Mucosa of gallbladder (tissue), 1 donor: ENCODE measurements around the gene SLCO2A1. TPM values are rescaled to one million over a fixed set of nuclear protein-coding genes. Genes with fewer than 3 reads are reported as not detected.

Experiments
- DNase-seq: peaks from one replicate; pipeline ENCODE4 v3.0.0-alpha.2; 2020; ENCODE audit warnings: low spot score
- total RNA-seq: library from RNA; stranded (reverse); gene quantifications from one replicate; pipeline ENCODE4 v1.2.1, GENCODE V29; 2021
- donor health status: DM: no; HTN: no; CAD: no.

Gene SLCO2A1
- total RNA-seq, 1 donor from 2014 or later, result 48.1 TPM

DNA sequence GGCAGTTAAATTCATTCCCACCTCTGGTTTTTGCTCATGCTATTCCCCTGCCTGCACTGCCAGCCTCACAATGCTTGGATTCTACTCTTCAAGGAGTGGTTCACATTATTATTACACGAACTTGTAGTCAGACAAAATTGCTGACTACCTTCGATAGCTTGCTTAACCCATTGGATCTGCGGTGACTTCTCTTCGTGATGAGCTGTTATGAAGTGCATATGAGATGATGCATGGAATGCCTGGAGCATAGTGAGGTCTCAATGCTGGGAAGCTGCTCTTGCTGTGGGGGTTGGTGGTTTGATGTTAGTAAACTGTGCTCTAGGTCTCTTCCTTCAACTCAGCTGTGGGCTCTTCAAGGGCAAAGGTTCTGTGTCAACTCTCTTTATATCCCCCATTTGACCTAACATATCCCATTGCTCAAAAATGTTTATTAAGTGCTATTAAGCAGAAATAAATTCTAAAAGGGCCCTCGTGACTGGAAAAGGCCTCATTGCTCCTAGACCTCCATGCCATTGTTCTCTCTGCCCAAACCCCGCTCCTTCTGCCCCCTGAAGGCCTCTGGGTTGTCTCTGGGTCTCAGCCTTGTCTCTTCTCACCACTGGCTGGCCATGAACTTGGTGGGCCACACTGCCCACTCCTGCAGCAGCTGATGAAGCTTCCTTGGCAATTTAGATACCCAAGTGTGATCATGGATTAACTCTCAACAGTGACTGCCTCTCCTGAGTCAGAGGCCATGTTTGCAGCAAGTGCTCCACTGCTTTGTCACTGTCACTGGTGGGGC is 4.5 kb upstream of the SLCO2A1 start:
- DNase-seq, result no peak

DNA sequence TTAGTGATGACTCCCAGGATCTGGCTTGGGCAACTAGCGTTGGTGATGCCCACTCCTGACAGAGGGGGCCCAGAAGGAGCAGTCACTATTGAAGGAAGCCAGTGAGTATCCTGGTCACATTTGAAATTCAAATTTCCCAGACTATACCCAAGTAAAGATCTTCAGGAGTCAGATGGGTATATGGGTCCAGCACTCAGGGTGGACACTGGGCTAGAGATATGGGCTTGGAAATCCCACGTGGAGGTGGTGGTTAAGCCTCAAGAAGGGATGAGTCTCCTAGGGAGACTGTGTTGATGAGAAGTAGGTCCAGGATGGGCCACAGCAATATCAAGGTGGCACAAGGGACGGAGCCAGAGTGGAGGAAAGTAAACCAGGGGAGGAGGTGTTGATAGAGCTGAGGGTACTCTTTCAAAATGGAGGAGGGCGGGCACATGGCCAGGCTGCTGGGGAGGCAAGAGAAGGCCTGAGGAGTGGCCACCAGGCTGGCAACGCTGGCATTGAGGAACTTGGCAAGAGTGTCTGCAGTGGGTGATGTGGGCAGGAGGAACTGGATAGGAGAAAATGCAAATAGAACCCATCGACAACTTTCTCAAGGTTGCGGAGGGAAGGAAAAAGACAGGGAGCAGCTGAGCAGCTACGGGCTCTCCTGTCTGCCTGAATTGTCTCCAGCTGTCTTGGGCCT is 3.7 kb upstream of the SLCO2A1 start:
- DNase-seq, result no peak

DNA sequence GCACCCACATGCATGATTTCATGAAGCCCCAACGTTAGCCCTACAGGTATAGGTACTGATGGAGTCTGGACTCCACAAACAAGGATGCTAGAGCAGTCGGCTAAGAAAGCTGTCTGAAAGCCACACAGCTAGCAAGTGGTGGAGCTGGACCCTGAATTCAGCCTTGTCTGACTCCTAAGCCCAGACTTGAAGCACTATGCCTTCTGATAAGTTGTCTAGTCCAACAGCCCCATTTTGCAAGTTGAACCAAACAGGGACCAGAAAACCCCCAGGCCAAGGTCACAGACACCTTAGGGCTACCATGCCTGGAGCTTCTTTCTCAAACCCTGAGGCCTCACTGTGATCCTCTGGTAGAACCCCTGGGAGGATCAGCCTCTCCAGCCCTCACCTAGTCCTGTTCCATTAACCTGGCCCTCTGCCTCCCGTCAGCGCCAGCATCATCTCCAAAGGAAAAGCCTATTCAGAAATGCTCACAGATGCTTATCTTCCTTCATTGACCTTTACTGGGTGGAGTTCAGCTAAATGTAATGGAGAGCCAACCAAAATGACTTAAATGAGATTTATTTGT is 1.7 kb upstream of the SLCO2A1 start:
- no peak for DNase-seq

DNA sequence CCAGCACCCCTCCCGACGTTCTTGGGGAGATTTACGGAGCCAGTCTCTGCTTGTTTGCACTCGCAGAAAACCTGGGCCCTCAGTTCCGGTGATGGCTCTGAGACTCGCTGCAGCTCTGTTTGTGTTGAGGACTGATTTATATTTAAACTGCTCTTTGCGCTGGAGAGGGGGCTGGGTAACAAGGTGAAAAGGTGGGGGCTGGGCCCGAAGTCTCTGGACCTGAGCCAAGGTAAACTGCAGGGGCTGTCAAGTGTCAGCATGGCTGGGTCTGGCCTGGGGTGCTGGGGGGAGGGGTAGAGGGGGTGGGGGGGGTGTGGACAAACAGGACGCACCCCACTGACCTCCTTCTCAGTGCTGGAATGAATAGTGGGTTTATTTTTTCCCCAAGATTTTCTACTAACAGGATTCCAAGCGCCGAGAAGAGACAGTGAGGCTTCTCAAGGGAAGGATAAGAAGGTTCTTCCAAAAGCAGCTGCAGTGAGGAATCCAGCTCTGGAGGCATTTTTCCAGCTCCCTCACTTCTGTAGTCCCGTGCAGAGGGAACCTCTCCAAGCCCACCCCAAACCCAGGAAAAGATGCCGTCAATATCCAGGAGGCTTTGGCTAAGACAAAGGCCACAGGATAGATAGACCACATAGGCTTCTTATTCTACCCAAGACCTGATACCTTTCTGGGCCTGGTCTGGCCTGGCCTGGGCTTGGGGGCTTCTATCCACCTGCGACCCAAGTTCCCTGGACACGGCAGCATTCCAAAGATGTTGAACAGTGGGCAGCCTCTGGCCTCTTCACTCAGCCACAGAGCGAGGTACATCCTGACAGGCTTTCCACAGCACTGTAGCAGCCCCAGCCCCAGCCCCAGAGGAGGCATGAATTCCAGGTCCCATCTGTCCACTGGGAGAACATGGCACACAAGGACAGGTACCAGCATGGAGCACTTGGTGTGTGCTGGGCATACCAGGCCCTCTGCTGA is 938 bp upstream of the SLCO2A1 start:
- no peak for DNase-seq

DNA sequence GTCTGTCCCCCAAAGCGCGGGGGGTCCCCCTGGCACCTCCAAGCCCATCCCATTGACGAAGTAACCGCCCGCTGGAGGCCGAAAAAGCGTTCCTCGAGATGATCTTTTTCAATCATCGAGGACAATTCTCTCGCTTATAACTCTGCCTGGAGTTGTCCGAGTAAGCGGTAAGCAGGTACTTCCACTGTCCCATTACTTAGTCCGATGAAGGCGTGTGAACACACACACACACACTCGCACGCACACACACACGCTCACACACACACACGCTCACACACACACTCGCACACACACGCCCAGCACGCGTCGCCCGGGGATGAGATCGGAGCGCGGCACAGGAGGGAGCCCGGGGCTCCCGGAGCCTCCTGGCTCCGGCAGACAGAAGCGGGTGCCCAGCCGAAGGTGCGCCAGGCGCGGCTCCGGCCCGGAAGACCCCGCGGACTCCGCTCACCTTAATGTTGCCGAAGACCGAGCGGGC is 430 bp downstream of the SLCO2A1 start:
- DNase-seq, result no peak

DNA sequence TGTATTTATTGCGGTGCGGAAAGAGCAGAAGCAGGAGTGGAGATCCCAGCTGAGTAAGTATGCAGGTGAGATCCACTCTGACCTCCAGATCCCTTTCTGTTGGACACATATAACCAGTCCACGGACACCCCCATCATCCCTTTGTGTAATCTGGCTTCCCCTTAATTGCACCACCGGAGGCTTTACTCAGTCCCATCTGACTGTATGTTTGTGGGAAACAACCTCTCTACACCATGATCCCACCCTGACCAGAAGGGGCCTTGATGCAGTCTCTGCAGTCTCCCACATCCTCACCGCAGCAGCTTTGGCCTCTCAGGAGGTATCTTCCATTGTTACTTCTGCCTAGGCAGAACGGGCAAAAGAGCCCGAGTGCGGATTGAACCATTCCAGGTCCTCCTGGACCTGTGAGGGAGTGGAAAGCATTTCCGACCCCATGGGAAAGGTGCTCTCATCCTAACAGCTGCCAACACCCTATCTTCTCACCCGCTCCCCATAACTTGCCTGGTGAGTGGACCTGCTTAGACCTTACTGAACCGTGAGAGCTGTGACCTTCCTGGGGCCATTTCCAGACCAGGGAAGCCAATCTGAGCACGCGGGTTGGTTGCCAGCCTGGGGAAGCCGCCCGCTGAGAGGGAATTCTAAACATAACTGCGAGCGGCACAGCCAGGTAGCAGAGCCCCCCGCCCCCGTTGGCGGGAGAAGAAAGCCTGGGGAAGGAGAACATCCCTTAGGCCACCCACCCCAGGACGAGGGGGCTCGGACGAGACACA is 1.1 kb downstream of the SLCO2A1 start:
- DNase-seq, result no peak

DNA sequence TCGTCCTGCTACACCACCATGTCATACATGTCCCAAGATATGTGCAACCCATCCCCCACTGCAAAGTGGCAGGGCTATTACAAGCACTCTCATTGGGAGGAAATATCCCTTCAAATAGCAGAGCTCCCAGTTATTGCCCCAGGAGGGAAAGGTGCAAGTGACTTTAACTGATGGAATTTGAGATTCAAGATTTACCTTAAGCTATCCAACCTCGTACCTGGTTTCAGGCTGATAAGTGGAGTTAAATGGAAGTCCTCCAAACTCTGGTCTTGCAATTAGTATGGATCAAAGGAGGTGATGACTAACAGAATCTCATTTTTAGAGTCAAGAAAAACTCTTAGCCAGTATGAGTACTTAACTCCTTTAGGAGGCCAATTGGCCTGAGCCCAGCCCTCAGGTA is 2.1 kb downstream of the SLCO2A1 start:
- DNase-seq, result no peak

DNA sequence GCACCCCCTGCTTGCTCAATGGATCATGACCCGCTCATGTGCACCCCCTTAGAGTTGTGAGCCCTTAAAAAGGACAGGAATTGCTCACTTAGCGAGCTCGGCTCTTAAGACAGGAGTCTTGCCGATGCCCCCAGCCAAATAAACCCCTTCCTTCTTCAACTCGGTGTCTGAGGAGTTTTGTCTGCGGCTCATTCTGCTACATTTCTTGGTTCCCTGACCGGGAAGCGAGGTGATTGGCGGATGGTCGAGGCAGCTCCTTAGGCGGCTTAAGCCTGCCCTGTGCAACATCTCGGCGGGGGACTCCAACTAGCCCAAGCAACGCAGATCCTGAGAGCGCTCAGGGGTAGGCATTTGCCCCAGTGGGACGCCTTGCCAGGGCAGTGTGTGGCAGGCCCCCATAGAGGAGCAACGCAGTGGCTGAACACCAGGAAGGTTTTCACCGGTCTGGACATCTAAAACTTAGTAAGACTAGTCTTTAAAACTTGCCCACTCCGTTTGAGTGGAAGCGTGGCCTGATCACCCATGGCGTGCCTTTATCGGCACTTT is 9.5 kb downstream of the SLCO2A1 start:
- no peak for DNase-seq

DNA sequence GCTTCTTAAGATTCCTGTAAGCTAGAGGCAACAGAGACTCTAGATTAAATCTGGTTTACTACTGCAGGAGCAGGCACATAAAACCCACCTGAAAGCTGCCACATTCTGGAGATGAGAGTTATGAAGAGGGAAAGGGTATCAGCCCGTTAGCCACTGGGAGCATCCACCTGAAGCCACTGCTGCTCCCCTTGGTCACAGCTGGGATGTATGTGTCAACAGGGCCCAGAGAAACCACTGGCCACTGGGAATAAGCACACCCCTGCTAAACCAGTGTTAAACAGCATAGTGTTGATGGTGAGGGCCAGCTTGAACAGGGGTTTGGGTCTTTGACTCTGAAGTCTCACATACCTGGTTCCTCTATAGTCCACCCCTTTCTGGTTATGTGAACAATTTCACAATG is 10.9 kb downstream of the SLCO2A1 start:
- no peak for DNase-seq

DNA sequence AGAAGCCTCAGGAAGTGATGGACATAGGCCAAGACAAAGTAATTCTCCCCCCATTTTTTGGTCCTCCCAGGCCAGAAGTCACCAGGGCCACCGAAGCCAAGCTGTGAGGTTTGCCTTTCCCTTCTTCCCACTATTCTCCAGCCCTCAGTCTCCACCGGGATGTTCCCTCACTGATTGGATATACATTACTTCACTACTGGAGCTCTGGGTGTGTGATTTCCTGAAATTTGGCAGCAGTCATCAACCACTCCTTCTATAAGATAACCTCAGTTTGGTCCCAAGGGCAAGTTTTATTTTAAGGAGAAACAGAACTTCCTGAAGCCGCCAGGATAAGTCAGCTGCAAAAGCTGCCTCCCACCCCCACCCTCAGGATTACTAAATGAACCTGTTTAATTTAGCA is 11.3 kb downstream of the SLCO2A1 start:
- DNase-seq, result no peak

DNA sequence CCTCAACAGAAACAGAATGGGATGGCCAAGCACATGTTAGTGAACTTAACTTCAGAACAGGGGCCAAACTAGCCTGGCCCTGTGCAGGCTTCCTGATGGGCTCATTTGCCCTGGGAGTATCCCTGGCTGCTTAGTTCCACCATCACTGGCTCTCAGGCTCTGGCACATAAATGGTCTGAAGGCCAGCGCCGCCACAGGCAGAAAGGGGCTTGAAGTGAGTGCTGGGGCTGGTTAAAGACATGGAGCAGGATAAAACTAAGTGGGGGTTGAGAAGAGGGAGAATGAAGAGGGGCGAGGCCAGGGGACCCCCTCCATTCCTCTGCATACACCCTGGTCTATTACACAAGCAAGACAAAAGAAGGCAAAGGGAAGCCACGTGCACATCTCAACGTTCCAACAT is 12.2 kb downstream of the SLCO2A1 start:
- no peak for DNase-seq

DNA sequence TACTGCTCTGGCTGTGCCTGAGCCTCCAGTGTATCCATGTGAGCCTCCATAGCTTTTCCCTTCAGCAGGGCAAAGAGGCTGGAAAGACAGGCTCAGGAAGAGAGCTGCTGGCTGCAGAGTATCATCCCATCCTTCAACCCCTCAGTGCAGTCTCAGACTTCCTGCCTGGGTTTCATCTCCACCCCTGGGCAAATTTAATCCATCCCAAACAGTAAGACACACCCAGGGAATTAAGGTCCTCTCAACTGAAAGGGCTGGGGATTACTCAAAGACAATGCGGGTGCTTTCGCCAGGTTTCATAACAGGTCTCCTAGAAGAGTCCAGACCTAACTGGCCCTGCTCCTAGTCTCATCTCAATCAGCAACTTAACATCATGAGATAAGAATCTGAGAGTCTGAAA is 15.5 kb downstream of the SLCO2A1 start:
- DNase-seq, result no peak

DNA sequence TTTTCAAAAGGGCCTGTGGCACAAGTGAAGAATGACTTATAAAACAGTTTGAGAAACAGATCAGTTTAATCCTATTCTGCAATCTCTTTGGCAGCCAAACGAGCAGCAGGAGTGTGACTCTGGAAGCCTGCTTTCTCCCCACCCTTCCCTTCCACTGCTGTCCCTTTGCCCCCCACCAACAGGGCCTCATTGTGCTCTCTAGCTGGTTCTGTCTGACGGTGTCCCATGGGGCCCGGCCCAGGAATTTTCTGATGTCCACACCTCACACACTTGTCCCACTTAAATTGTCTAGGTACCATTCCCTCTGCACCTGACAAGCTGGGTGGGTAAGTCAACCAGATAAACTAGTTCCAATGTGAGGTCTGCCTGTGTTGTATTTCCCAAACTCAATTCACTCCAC is 16.4 kb downstream of the SLCO2A1 start:
- no peak for DNase-seq

DNA sequence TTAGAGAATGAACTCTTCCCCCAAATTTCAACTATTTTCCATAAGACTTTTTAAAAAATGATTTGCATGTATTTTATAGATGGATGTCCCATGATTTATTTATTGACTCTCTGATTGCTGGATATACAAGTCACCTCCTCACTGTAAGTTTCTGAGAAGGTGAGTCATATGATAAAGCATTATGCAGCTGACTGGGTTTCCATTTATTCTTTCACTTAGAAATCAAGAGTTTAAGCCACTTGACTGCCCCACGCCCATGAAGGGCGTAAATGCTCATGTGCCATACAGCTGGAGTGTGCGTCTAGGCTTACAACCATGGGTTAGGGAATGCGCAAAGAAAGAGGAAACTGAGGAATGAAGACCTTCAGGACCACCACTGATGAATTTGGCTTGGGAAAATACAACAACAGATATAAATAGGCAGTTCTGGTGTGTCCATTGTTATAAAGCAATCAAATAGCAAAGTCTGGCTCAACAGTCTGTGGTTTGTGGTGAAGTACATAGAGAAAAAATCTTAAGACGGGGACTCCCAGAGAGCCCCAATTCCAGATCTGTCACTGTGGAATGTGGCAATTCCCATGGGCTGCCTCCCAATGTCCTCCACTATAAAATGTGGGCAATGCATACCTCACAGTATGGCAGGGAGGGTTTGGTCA is 20.3 kb downstream of the SLCO2A1 start:
- no peak for DNase-seq

DNA sequence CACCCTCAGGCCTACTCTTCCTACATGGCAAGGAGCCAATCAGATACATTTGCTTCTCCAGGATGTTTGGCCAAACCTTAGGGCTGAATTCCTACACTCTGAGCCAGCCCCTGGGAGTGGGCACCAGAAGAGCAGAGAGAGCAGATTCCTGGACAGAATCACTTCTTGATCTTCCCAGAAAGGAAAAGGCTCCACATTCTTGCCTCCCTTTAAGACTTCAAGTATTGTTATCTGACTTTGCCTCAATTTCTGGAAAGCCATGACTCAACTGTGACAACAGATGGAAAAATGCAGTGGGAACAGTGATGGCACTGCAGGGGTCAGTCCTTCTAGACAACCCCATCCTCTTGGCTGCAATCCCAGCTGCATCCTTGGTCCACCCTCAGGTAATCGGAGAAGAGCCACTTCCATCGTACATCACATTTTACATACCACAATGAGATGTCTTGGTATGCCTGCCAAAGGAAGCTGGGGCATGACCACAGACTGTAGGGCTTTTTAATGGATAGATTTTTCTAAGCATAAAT is 21.0 kb downstream of the SLCO2A1 start:
- DNase-seq, result no peak

DNA sequence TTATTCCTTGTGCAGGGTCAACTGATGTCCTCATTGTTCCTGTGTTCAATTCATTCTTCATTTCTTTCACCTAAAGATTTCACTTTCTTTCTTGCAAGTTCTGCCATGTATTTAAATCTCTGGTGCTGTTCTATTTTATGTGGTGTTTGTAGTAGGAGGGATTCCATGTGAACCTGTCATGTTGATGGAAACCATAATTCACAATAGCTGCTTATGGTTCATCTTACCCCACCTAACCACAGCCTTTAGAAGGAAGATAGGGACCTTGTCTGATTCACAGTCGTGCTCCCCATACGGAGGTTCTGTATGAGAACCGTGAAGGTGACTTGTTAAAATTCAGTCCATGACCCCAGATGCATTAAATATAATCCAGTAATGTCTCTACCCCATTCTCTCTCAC is 21.9 kb downstream of the SLCO2A1 start:
- no peak for DNase-seq

DNA sequence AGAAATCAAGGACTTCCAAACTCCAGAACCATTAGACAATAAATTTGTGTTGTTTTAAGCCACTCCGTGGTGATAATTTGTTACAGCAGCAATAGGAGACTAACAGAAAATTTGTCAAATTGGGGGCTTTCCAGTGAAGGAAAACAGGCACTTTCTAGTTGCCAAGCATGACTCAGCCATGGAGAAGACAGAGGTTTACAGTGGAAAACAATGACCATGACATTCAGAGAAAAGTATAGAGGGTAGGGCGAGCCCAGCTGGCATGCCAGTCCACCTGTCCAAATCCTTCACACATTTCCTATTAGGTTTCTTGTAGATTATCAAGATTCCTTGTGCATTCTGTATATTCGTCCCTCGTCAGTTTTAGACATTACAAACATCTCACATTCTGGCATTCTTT is 24.9 kb downstream of the SLCO2A1 start:
- no peak for DNase-seq

DNA sequence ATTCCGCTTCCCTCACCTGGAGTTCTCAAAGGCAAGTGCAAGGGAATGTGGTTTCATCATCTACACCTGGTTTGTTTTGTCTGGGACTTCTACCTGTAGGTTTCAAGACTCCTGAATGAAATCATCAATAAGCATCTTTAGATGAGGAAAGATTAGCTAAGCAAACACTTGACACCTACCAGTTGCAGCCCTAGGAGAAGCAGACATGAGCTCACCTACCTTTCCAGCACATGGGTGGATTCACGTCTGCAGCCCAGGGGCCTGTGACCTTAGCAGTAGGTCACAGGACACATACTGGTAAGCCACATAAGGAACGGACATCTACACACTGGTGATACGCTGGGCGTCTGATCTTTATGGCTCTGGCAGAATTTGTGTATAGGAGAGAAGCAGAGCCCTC is 26.7 kb downstream of the SLCO2A1 start:
- no peak for DNase-seq

DNA sequence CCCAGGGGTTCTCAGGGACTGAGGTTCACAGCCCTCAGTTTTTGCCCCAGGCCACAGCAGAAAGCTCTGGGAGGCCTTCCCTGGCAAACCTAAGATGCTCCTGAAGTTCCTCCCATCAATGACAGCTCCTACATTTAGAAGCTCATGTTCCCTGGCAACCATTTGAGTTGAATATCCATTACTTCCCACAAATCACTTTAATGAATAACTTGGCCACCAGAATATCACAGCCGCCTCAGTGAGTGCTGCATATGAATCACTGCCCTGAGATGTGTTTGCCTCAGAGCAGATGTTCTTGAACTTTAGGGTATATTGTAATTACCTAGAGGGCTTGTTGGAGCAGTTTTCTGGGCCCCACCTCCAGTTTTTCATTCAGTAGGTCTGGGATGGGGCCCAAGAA is 27.4 kb downstream of the SLCO2A1 start:
- DNase-seq, result no peak

DNA sequence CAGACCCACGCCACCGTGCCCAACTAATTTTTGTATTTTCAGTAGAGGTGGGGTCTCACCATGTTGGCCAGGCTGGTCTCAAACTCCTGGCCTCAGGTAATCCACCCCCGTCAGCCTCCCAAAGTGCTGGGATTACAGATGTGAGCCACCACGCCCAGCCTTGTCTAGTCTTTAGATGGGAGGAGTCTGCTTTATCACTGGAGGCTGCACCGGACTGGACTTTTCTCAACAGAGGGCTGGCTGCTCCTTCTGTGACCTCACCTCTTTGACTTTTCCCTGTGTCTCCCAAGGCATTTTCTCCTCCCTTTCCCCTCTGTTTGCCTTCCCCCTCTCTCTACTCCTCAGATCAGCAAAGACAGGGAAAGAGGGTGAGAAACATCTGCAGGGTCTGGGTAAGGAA is 28.5 kb downstream of the SLCO2A1 start:
- no peak for DNase-seq
